WERI-Rb-1 (cell line): ENCODE data around the gene KLHL6.
"Not testable (repeated sequence)": the region's sequence is repeated elsewhere in the genome, so short reads cannot be mapped to it uniquely, and the experiment has no call there.

Experiments used
- DNase-seq: peaks from one replicate; pipeline ENCODE4 v3.0.0-alpha.2; 2020
- H3K27ac ChIP-seq: fragments of 250-450 bp; sonication (Bioruptor Pico); 2 replicates; pipeline ENCODE4 v1.5.1; 2020; ENCODE audit warnings: mild to moderate bottlenecking, moderate library complexity
- H3K27me3 ChIP-seq: fragments of 250-450 bp; sonication (Bioruptor Pico); 2 replicates; pipeline ENCODE4 v1.5.1; 2021; ENCODE audit warnings: mild to moderate bottlenecking, low read depth, moderate library complexity; ENCODE audit not compliant: insufficient read depth, severe bottlenecking
- H3K36me3 ChIP-seq: fragments of 250-450 bp; sonication (Bioruptor Pico); 2 replicates; pipeline ENCODE4 v1.5.1; 2020; ENCODE audit warnings: mild to moderate bottlenecking, moderate library complexity
- H3K4me3 ChIP-seq: 2 replicates; pipeline ENCODE4 v1.5.1; 2011; ENCODE audit warnings: low read depth, mild to moderate bottlenecking, control low read depth, low read length
- H3K9me3 ChIP-seq: fragments of 250-450 bp; sonication (Bioruptor Pico); 2 replicates; pipeline ENCODE4 v1.5.1; 2021; ENCODE audit warnings: mild to moderate bottlenecking, moderate library complexity; ENCODE audit not compliant: severe bottlenecking
- TF ChIP-seq, protein P1 (sequence below): IDR thresholded peaks from 2 replicates; pipeline ENCODE4 v1.5.1; 2011; ENCODE audit warnings: low read depth, mild to moderate bottlenecking, control low read depth, inconsistent platforms, low read length

Gene KLHL6

DNA sequence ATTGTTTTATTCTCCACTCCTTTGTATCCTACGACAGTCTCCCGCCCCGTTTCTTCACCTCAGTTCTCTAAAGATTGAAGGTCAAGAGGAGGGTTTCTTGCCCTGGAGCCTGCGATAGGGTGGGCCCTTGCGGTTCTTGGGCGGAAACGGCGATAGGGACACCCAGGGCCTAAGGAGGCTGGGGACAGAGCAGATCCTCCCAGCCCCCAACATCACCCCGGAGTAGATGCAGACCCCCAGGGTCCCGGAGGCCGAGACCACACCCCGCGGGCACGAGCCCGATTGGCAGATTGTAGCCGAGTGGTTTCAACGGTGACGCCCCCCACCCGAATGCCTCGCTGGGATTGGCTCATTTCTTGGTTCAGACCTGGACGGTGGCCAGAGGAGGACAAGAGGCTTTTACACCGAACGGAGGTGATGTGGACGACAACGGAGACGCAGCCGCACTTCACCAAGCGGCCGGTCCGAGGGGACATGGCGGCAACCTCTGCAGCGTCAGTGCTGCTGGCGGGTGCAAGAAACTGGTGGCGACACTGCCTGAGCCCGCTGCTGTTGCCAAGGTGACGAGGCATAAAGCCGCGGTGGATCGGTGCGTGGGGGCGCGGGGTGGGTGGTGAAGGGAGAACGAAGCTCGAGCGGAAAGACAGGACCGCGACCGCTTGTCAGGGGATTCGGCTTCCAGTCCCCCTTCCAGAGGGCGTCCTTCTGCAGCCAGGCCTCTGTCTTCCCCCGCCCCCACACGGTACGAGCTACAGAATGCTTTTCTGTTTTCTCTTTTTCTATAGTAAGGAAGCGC, 108.1 kb downstream of the KLHL6 start:
- Histone ChIP-seq H3K9me3 (peaks cover 5% of the 10 kb centered on the region), H3K27me3 (no peaks in the 10 kb centered on the region), H3K27ac (peak overlapping the region; percentile 80), H3K4me3 (peak overlapping the region; percentile 85), H3K36me3 (peaks cover 11% of the 10 kb centered on the region)
- TF ChIP-seq, protein P1, sequence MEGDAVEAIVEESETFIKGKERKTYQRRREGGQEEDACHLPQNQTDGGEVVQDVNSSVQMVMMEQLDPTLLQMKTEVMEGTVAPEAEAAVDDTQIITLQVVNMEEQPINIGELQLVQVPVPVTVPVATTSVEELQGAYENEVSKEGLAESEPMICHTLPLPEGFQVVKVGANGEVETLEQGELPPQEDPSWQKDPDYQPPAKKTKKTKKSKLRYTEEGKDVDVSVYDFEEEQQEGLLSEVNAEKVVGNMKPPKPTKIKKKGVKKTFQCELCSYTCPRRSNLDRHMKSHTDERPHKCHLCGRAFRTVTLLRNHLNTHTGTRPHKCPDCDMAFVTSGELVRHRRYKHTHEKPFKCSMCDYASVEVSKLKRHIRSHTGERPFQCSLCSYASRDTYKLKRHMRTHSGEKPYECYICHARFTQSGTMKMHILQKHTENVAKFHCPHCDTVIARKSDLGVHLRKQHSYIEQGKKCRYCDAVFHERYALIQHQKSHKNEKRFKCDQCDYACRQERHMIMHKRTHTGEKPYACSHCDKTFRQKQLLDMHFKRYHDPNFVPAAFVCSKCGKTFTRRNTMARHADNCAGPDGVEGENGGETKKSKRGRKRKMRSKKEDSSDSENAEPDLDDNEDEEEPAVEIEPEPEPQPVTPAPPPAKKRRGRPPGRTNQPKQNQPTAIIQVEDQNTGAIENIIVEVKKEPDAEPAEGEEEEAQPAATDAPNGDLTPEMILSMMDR = peak; percentile 19
- DNase-seq = peak; percentile 97

DNA sequence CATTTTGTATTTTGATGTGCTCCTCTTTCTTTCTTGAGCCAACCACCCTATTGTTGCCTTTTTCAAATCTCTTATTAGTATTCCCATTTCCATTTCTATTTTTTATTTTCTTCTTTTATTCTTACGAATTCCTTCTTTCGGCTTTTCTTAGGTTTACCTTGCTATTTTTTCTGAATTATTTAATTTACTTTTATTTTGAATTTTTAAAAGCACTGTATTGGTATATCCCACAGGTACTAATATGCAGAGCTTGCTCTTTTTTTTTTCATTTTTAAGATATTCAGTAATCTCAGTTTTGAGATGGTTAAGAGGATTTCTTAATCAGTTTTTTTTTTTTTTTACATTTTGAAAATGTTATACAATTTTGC, 108.7 kb downstream of the KLHL6 start:
- peak overlapping the region; percentile 80 for H3K27ac ChIP-seq
- peak overlapping the region; percentile 85 for H3K4me3 ChIP-seq
- no peaks in the 10 kb centered on the region for H3K27me3 ChIP-seq
- peaks cover 6% of the 10 kb centered on the region for H3K36me3 ChIP-seq
- no peak for DNase-seq
- H3K9me3 ChIP-seq = peaks cover 5% of the 10 kb centered on the region
- TF ChIP-seq, protein P1 = no peak

DNA sequence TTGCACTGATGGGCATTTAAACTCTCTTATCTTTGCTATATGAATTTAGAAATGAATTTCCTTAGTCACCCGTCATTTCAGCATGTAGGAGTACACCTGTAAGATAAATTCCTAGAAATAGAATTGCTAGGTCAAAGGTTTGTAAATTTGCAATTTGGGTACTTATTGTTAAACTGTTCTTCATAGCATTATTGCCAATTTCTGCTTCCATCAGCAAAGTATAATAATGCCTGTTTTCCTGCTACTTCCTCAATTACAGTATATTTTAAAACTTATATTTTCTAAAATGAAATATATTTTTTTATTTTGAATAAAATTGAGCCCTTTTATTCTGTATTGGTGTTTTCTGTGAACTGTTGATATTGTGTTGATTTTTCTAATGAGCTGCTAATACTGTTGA, 110.8 kb downstream of the KLHL6 start:
- DNase-seq = no peak

DNA sequence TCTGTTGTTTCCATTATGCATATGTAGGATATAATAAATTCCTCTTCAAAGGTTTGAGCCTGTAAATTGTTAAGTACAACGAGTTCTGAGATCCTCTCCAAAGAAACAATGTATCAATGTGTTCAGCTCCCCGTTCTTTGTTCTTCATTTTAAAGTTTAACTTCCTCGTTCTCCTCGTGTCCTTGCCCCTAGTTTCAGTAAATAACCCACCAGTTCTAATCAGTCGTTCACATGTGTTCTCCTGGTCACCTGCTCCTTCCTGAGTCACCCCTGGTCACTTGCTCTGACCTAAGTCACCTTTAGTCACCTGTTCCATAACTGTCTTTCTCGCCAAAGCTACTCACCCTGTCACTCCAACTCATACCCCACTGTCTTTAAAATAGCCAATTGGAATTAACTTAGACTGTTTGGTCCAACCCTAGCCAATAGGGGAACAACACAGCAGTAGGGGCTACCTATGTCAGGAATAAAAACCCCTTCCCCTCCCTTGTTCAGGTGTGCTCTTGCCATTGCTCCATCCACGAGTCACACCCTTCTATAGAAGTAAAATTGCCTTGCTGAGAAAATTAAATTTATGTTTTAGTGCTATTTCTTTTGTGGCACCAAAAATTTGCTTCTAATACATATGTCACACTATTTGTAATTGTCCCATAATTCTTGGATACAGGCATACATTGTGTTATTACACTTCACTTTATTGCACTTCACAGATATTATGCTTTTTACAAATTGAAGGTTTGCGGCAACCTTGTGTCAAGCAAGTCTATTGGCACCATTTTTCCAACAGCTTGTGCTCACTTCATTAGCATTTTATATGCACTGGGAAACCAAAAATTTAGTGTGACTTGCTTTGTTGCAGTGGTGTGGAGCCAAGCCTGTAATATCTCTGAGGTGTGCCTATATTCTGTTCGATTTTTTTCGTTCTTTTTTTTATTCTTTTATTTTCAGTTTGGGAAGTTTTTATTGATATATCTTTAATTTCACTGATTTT, 111.8 kb downstream of the KLHL6 start:
- H3K27me3 ChIP-seq = no peaks in the 10 kb centered on the region
- no peak overlapping the region for H3K27ac ChIP-seq
- H3K9me3 ChIP-seq = peaks cover 5% of the 10 kb centered on the region
- TF ChIP-seq, protein P1 = no peak
- peaks cover 2% of the 10 kb centered on the region; the same call in 1 of the 2 replicates for H3K36me3 ChIP-seq
- DNase-seq = no peak
- no peak overlapping the region for H3K4me3 ChIP-seq

More for the DNA sequence above, 110.8 kb downstream of the KLHL6 start:
- TF ChIP-seq, protein P1 = no peak
- Histone ChIP-seq H3K27me3 (no peaks in the 10 kb centered on the region), H3K27ac (no peak overlapping the region), H3K36me3 (peaks cover 2% of the 10 kb centered on the region; the same call in 1 of the 2 replicates), H3K4me3 (no peak overlapping the region), H3K9me3 (peaks cover 5% of the 10 kb centered on the region)

DNA sequence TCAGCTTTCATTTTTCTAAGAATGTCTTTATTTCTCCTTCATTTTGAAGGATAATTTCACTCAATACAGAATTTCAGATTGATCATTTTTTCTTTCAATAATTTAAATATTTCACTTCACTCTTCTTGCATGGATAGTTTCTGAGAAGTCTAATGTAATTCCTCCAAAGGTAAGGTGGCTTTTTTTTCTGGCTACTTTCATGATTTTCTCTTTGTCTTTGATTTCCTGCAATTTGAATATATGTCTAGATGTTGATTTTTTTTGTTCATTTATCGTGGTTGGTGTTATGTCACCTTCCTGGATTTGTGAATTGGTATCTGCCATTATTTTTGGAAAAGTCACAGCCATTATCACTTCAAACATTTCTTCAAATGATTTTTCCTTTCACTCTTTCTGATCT, 112.5 kb downstream of the KLHL6 start:
- H3K36me3 ChIP-seq = peaks cover 2% of the 10 kb centered on the region; the same call in 1 of the 2 replicates
- no peak overlapping the region for H3K27ac ChIP-seq
- TF ChIP-seq, protein P1 = no peak
- no peaks in the 10 kb centered on the region for H3K27me3 ChIP-seq
- H3K9me3 ChIP-seq = peaks cover 5% of the 10 kb centered on the region
- no peak for DNase-seq
- no peak overlapping the region for H3K4me3 ChIP-seq

DNA sequence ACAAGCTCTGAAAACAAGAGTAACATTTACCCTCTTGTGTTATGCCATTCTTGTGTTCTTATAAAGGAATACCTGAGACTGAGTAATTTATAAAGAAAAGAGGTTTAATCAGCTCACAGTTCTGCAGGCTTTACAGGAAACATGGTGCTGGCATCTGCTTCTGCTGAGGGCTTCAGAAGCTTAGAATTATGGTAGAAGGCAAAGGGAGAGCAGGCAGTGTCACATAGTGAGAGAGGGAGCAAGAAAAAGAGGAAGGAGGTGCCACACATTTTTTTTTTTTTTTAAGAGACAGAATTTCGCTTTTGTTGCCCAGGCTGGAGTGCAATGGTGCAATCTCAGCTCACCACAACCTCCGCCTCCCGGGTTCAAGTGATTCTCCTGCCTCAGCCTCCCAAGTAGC, 115.0 kb downstream of the KLHL6 start:
- not testable (repeated sequence) for H3K36me3 ChIP-seq, H3K4me3 ChIP-seq, H3K27ac ChIP-seq, H3K27me3 ChIP-seq, DNase-seq, H3K9me3 ChIP-seq
